H9 (cell line): ENCODE data around the gene THAP11. TPM values are rescaled to one million over a fixed set of nuclear protein-coding genes. Genes with fewer than 3 reads are reported as not detected.

Source experiments
- DNase-seq: peaks from one replicate; pipeline ENCODE4 v3.0.0-alpha.2; 2017
- H2AFZ ChIP-seq: one replicate; pipeline ENCODE4 v1.6.1; 2013; ENCODE audit warnings: mild to moderate bottlenecking, low read length, control low read depth, moderate library complexity
- H2AK5ac ChIP-seq: 2 replicates; pipeline ENCODE4 v1.6.1; 2013; ENCODE audit warnings: low read length, control low read depth, mixed read lengths; ENCODE audit not compliant: insufficient read length
- H2BK120ac ChIP-seq: one replicate; pipeline ENCODE4 v1.6.1; 2013; ENCODE audit warnings: low read depth, mild to moderate bottlenecking, low read length, control low read depth, inconsistent platforms; ENCODE audit not compliant: poor library complexity, severe bottlenecking
- H2BK12ac ChIP-seq: 2 replicates; pipeline ENCODE4 v1.6.1; 2013; ENCODE audit warnings: low read length, control low read depth, mixed read lengths, low read depth; ENCODE audit not compliant: insufficient read length
- H2BK15ac ChIP-seq: 2 replicates; pipeline ENCODE4 v1.6.1; 2013; ENCODE audit warnings: low read depth, low read length, control low read depth
- H2BK20ac ChIP-seq: one replicate; pipeline ENCODE4 v1.6.1; 2013; ENCODE audit warnings: low read depth, mild to moderate bottlenecking, low read length, control low read depth, inconsistent platforms; ENCODE audit not compliant: poor library complexity, severe bottlenecking
- H2BK5ac ChIP-seq: 2 replicates; pipeline ENCODE4 v1.6.1; 2013; ENCODE audit warnings: low read length, control low read depth, mixed read lengths; ENCODE audit not compliant: insufficient read length
- H3K14ac ChIP-seq: 2 replicates; pipeline ENCODE4 v1.6.1; 2013; ENCODE audit warnings: low read length, control low read depth; ENCODE audit not compliant: insufficient read depth
- H3K18ac ChIP-seq: 2 replicates; pipeline ENCODE4 v1.6.1; 2013; ENCODE audit warnings: low read depth, mild to moderate bottlenecking, mixed read lengths, low read length, control low read depth; ENCODE audit not compliant: insufficient read length
- H3K23ac ChIP-seq: 2 replicates; pipeline ENCODE4 v1.6.1; 2013; ENCODE audit warnings: low read length, control low read depth, mixed read lengths, low read depth; ENCODE audit not compliant: insufficient read length
- H3K23me2 ChIP-seq: 2 replicates; pipeline ENCODE4 v1.6.1; 2013; ENCODE audit warnings: low read depth, mild to moderate bottlenecking, mixed read lengths, low read length, control low read depth; ENCODE audit not compliant: insufficient read length, poor library complexity, severe bottlenecking
- H3K27ac ChIP-seq: 2 replicates; pipeline ENCODE4 v1.5.1; 2013; ENCODE audit warnings: low read length, control low read depth, mixed read lengths, low read depth; ENCODE audit not compliant: insufficient read length
- H3K27me3 ChIP-seq: 2 replicates; pipeline ENCODE4 v1.6.1; 2013; ENCODE audit warnings: low read length, control low read depth, inconsistent platforms; ENCODE audit not compliant: insufficient read depth
- H3K4ac ChIP-seq: 2 replicates; pipeline ENCODE4 v1.6.1; 2013; ENCODE audit warnings: low read depth, mild to moderate bottlenecking, control low read depth, inconsistent platforms, low read length, moderate library complexity
- H3K4me1 ChIP-seq: 2 replicates; pipeline ENCODE4 v1.6.1; 2013; ENCODE audit warnings: low read length, control low read depth, inconsistent platforms; ENCODE audit not compliant: insufficient read depth
- H3K4me2 ChIP-seq: 2 replicates; pipeline ENCODE4 v1.6.1; 2013; ENCODE audit warnings: low read length, control low read depth, mixed read lengths; ENCODE audit not compliant: insufficient read length, insufficient read depth
- H3K56ac ChIP-seq: 2 replicates; pipeline ENCODE4 v1.6.1; 2013; ENCODE audit warnings: low read depth, mild to moderate bottlenecking, mixed read lengths, low read length, control low read depth; ENCODE audit not compliant: insufficient read length
- H3K79me1 ChIP-seq: 2 replicates; pipeline ENCODE4 v1.6.1; 2013; ENCODE audit warnings: low read depth, mild to moderate bottlenecking, moderate library complexity, low read length, control low read depth, inconsistent platforms; ENCODE audit not compliant: insufficient read depth, poor library complexity, severe bottlenecking
- H3K79me2 ChIP-seq: 2 replicates; pipeline ENCODE4 v1.6.1; 2013; ENCODE audit warnings: low read length, control low read depth, inconsistent platforms; ENCODE audit not compliant: insufficient read depth
- H3K9ac ChIP-seq: 2 replicates; pipeline ENCODE4 v1.6.1; 2013; ENCODE audit warnings: low read length, control low read depth, mixed read lengths; ENCODE audit not compliant: insufficient read length; ENCODE audit errors: extremely low read depth
- H3K9me3 ChIP-seq: one replicate; pipeline ENCODE4 v1.6.1; 2013; ENCODE audit warnings: low read depth, low read length, inconsistent platforms; ENCODE audit not compliant: control insufficient read depth
- H3T11ph ChIP-seq: one replicate; pipeline ENCODE4 v1.6.1; 2013; ENCODE audit warnings: mild to moderate bottlenecking, low read length, control low read depth, inconsistent platforms
- H4K20me1 ChIP-seq: one replicate; pipeline ENCODE4 v1.6.1; 2013; ENCODE audit not compliant: control insufficient read depth, insufficient read length, insufficient read depth
- H4K5ac ChIP-seq: 2 replicates; pipeline ENCODE4 v1.6.1; 2013; ENCODE audit warnings: low read depth, mild to moderate bottlenecking, mixed read lengths, low read length, control low read depth; ENCODE audit not compliant: insufficient read length
- H4K8ac ChIP-seq: replicated peaks from 2 replicates; pipeline ENCODE4 v1.6.1; 2013; ENCODE audit warnings: low read length, control low read depth, mixed read lengths, low read depth; ENCODE audit not compliant: insufficient read length
- H4K91ac ChIP-seq: 2 replicates; pipeline ENCODE4 v1.6.1; 2013; ENCODE audit warnings: low read depth, mild to moderate bottlenecking, moderate library complexity, mixed read lengths, low read length, control low read depth; ENCODE audit not compliant: insufficient read length
- H3K27ac Mint-ChIP-seq, 3 experiments: 2 replicates in 2 of 3; 3 replicates in 1 of 3; pipeline ENCODE4 v1.8.0; 2020 to 2021; ENCODE audit warnings: mixed read lengths in 3 of 3, mild to moderate bottlenecking in 1 of 3, moderate library complexity in 1 of 3
- H3K27me3 Mint-ChIP-seq: 2 replicates; pipeline ENCODE4 v1.8.0; 2021; ENCODE audit warnings: low read depth, mild to moderate bottlenecking, moderate library complexity, mixed read lengths
- H3K36me3 Mint-ChIP-seq, 3 experiments: 2 replicates in 2 of 3; 3 replicates in 1 of 3; pipeline ENCODE4 v1.8.0; 2020 to 2021; ENCODE audit warnings: low read depth in 3 of 3, mixed read lengths in 3 of 3; ENCODE audit not compliant: insufficient read depth in 1 of 3
- H3K4me1 Mint-ChIP-seq, 2 experiments: 2 replicates each; pipeline ENCODE4 v1.8.0; 2020; ENCODE audit warnings: mixed read lengths in 2 of 2
- H3K4me3 Mint-ChIP-seq, 2 experiments: 2 replicates in 1 of 2; 3 replicates in 1 of 2; pipeline ENCODE4 v1.8.0; 2020 to 2021; ENCODE audit warnings: mild to moderate bottlenecking in 2 of 2, mixed read lengths in 2 of 2, moderate library complexity in 1 of 2
- H3K9me3 Mint-ChIP-seq, 2 experiments: 2 replicates in 1 of 2; 3 replicates in 1 of 2; pipeline ENCODE4 v1.8.0; 2020; ENCODE audit warnings: mild to moderate bottlenecking in 2 of 2, mixed read lengths in 2 of 2, moderate library complexity in 1 of 2
- WGBS: extraction: QIAGEN DNeasy Blood & Tissue Kit; methylation state at CpG from one replicate; pipeline ENCODE4 v1.1.7; 2013; ENCODE audit warnings: missing lambda C conversion rate, low lambda C conversion rate, mixed read lengths; ENCODE audit not compliant: insufficient read length; ENCODE audit errors: extremely low coverage; 5-methylcytosine and 5-hydroxymethylcytosine counted together
- long read RNA-seq: library from polyadenylated mRNA; unstranded; transcript quantifications from one replicate; pipeline ENCODE4 v2.0.0, GENCODE V29; 2020
- total RNA-seq: library from RNA; stranded (reverse); gene quantifications from 2 replicates; pipeline ENCODE4 v1.2.1, GENCODE V29; 2021
- TF ChIP-seq, protein P1 (sequence below): fragments of 200-600 bp; sonication (generic); conservative IDR thresholded peaks from 3 replicates; pipeline ENCODE4 v1.8.0; 2021; ENCODE audit warnings: antibody characterized with exemption, mild to moderate bottlenecking

THAP11 gene
- total RNA-seq = 48.7 and 48.9 TPM in 2 replicates
- long read RNA-seq, transcript THAP11-201 (1 exons, 2,114 nt) = major isoform, 48 of 50 reads
- long read RNA-seq, partial matches to known transcripts = 0 of 50 reads
- long read RNA-seq, other reads (novel, unspliced or antisense) = 2 of 50 reads

DNA sequence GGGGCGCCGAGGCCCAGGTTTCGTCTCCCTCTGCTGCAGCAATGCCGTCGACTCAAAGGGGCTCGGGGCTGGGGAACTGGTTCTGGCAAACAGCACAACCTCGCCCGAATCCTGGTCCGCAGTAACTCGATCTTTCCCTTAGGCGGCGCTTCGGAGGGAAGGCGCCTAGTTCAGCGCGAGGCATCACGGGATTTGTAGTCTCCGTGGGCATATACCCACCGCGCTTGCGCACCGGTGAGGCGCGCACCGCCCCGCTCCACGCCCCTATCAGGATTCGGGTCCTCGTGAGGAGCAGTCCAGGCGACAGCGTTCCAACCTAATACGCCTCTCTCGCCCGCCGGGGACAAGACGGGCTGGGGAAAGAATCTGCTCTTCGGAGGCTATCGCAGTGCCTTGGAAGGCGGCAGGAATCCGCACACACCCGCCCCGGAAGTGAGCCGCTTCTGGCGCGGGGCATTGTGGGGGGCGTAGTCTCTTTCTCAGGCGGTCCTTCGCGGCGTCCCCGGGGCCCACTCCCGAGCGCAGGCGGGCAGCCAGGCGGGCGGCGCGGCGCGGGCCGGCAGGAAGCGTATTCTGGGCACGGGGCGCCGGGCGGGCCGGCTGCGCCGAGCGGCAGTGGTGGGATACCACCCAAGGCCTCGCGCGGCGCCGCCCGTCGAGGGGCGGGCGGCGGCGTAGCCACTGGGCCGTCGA lies at the start of gene THAP11:
Gene THAP11 (plus strand): TSS at position 505 of the 693 bp plus-strand sequence. CDS start 235 bp downstream, outside the sequence.
- Histone ChIP-seq H2BK5ac (no peak within 1 kb of the TSS), H3T11ph (no peak within 1 kb of the TSS), H3K4me2 (peak within 1 kb of the TSS; percentile 85), H2AFZ (no peak within 1 kb of the TSS), H3K4ac (no peak within 1 kb of the TSS), H3K27ac (no peak within 1 kb of the TSS), H3K79me1 (no peaks in the 10 kb centered on the region), H3K23ac (no peak within 1 kb of the TSS), H4K20me1 (no peaks in the 10 kb centered on the region), H2BK15ac (no peak within 1 kb of the TSS), H3K27me3 (no peaks in the 10 kb centered on the region), H3K14ac (peak within 1 kb of the TSS; percentile 85), H2BK120ac (no peak within 1 kb of the TSS), H2BK20ac (no peak within 1 kb of the TSS), H2BK12ac (no peak within 1 kb of the TSS), H3K4me1 (peaks cover 10% of the 10 kb centered on the region; the same call in 1 of the 2 replicates), H4K8ac (no peak within 1 kb of the TSS), H3K9ac (peak within 1 kb of the TSS; percentile 73), H2AK5ac (no peak within 1 kb of the TSS), H4K91ac (no peak within 1 kb of the TSS), H3K23me2 (peaks cover 14% of the 10 kb centered on the region), H3K9me3 (no peaks in the 10 kb centered on the region), H3K56ac (no peak within 1 kb of the TSS), H3K18ac (peak within 1 kb of the TSS; percentile 91), H3K79me2 (no peaks in the 10 kb centered on the region; the same call in 1 of the 2 replicates), H4K5ac (no peak within 1 kb of the TSS)
- H3K27ac Mint-ChIP-seq = peak within 1 kb of the TSS; percentile 95 to 99 (median 97)
- peak within 1 kb of the TSS; percentile 90 to 93 for H3K4me3 Mint-ChIP-seq
- peaks cover 0 to 7% (median 4%) of the 10 kb centered on the region in 3 experiments; a peak in 4 of 7 replicates for H3K36me3 Mint-ChIP-seq
- peak; percentile 97 for DNase-seq
- TF ChIP-seq, protein P1, sequence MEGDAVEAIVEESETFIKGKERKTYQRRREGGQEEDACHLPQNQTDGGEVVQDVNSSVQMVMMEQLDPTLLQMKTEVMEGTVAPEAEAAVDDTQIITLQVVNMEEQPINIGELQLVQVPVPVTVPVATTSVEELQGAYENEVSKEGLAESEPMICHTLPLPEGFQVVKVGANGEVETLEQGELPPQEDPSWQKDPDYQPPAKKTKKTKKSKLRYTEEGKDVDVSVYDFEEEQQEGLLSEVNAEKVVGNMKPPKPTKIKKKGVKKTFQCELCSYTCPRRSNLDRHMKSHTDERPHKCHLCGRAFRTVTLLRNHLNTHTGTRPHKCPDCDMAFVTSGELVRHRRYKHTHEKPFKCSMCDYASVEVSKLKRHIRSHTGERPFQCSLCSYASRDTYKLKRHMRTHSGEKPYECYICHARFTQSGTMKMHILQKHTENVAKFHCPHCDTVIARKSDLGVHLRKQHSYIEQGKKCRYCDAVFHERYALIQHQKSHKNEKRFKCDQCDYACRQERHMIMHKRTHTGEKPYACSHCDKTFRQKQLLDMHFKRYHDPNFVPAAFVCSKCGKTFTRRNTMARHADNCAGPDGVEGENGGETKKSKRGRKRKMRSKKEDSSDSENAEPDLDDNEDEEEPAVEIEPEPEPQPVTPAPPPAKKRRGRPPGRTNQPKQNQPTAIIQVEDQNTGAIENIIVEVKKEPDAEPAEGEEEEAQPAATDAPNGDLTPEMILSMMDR = peak; percentile 79
- H3K9me3 Mint-ChIP-seq = no peaks in the 10 kb centered on the region
- H3K27me3 Mint-ChIP-seq = no peaks in the 10 kb centered on the region
- no CpG with 5 or more reads among the region's 83 CpGs for WGBS
- H3K4me1 Mint-ChIP-seq = peaks cover 36 to 42% of the 10 kb centered on the region in 2 experiments
